Measurements from ENCODE around the gene CLDN12. TPM values are rescaled to one million over a fixed set of nuclear protein-coding genes. Genes with fewer than 3 reads are reported as not detected.

Gene CLDN12
- total RNA-seq (2022; extraction: Qiagen RNA extraction): 24.9 to 38.0 TPM (median 34.2 TPM) in 5 replicates

GRCh38 chr7:90403174-90404113, at the start of gene CLDN12:
TSS of gene CLDN12 (plus strand) at chr7:90403461. CDS start at chr7:90412677, 9,216 bp downstream.

Other genes starting within 250 kb of the CLDN12 start
- 14.6 to 17.1 TPM (median 16.1 TPM) in 5 replicates for gene STEAP1, start 249.0 kb upstream of the CLDN12 start, total RNA-seq (2022; extraction: Qiagen RNA extraction)
- gene STEAP2, start 191.7 kb upstream of the CLDN12 start, total RNA-seq (2022; extraction: Qiagen RNA extraction): 3.0 to 4.9 TPM (median 4.4 TPM) in 5 replicates
- 1.4 to 2.0 TPM (median 1.7 TPM) in 5 replicates for gene CFAP69, start 158.3 kb upstream of the CLDN12 start, total RNA-seq (2022; extraction: Qiagen RNA extraction)
- 0.02 to 0.06 TPM (median 0.03 TPM) in 4 of 5 replicates, not detected in the other for gene FAM237B, start 82.2 kb upstream of the CLDN12 start, total RNA-seq (2022; extraction: Qiagen RNA extraction)
- gene GTPBP10, start 56.7 kb upstream of the CLDN12 start, total RNA-seq (2022; extraction: Qiagen RNA extraction): 22.8 to 30.5 TPM (median 26.4 TPM) in 5 replicates
- not detected in 5 replicates for gene PTTG1IP2, start 66.2 kb downstream of the CLDN12 start, total RNA-seq (2022; extraction: Qiagen RNA extraction)
- 0.07 to 0.42 TPM (median 0.21 TPM) in 5 replicates for gene CDK14, start 192.9 kb downstream of the CLDN12 start, total RNA-seq (2022; extraction: Qiagen RNA extraction)

All from A549 treated with Hydrocortisone at 1 μM for 4 hours (cell line).